WTC11 (cell line): ENCODE data around the gene HOXA13.

ENCODE experiments used
- CTCF ChIP-seq: fragments of 200-600 bp; IDR thresholded peaks from 2 replicates; pipeline ENCODE4 v1.8.0; 2022; ENCODE audit warnings: antibody characterized with exemption
- MYBL2 ChIP-seq: sonication (generic); formaldehyde crosslinking; IDR thresholded peaks from 2 replicates; pipeline ENCODE4 v1.8.1; 2023; ENCODE audit warnings: mild to moderate bottlenecking, moderate library complexity, missing genetic modification reagents
- NR3C1 ChIP-seq: sonication (generic); formaldehyde crosslinking; conservative IDR thresholded peaks from 2 replicates; pipeline ENCODE4 v1.8.1; 2023; ENCODE audit warnings: low read depth, mild to moderate bottlenecking, missing genetic modification reagents
- TCF7 ChIP-seq: sonication (generic); formaldehyde crosslinking; IDR thresholded peaks from 2 replicates; pipeline ENCODE4 v1.8.0; 2022; ENCODE audit warnings: mild to moderate bottlenecking, low read depth, missing genetic modification reagents, moderate library complexity

GRCh38 chr7:27202018-27202861 lies 2.3 kb upstream of the HOXA13 start:
- no peak for TF ChIP-seq NR3C1 (CRISPR knock-in tag)
- no peak for TF ChIP-seq TCF7
- TF ChIP-seq CTCF, result no peak
- TF ChIP-seq MYBL2, result no peak
